IMR-90 (cell line): ENCODE results near the gene CDH13. TPM values are rescaled to one million over a fixed set of nuclear protein-coding genes. Genes with fewer than 3 reads are reported as not detected.

ENCODE experiments used
- ATAC-seq: fragments of 200-7000 bp; cut with Tn5 transposase; 2 replicates; pipeline ENCODE4 v1.9.1; 2020; ENCODE audit warnings: low read depth, mild to moderate bottlenecking, moderate library complexity
- BruUV-seq: library from RNA; stranded (reverse); fragments of 400-500 nt; replicated peaks from 2 replicates; lab custom pipeline; 2021; lab: Mats Ljungman, UMichigan
- CTCF ChIA-PET: fragments of 300-600 bp; formaldehyde crosslinking; extraction: SDS; loops from one replicate; lab custom pipeline; 2021; ENCODE audit warnings: antibody characterized with exemption; lab: Yijun Ruan, JAX
- POLR2A ChIA-PET: fragments of 300-600 bp; sonication (Branson Sonifier 250); formaldehyde crosslinking; loops from one replicate; lab custom pipeline; 2022; ENCODE audit warnings: antibody characterized with exemption; ENCODE audit not compliant: unreplicated experiment; lab: Charles Lee
- DNase-seq: peaks from one replicate; pipeline ENCODE4 v3.0.0; 2013
- H2AFZ ChIP-seq: replicated peaks from 2 replicates; pipeline ENCODE3; 2013; ENCODE audit warnings: low read length, mild to moderate bottlenecking; ENCODE audit not compliant: poor library complexity
- H2AK5ac ChIP-seq: 2 replicates; pipeline ENCODE4 v1.6.1; 2013; ENCODE audit warnings: low read depth, low read length, inconsistent platforms
- H2AK9ac ChIP-seq: replicated peaks from 2 replicates; pipeline ENCODE3; 2013; ENCODE audit warnings: mild to moderate bottlenecking, low read depth, low read length, moderate library complexity; ENCODE audit not compliant: poor library complexity
- H2BK120ac ChIP-seq: 2 replicates; pipeline ENCODE4 v1.6.1; 2013; ENCODE audit warnings: low read depth, low read length, inconsistent platforms
- H2BK15ac ChIP-seq: 3 replicates; pipeline ENCODE4 v1.6.1; 2013; ENCODE audit warnings: low read depth, low read length, inconsistent platforms
- H2BK20ac ChIP-seq: 2 replicates; pipeline ENCODE4 v1.6.1; 2013; ENCODE audit warnings: low read depth, mild to moderate bottlenecking, inconsistent platforms, low read length, moderate library complexity
- H2BK5ac ChIP-seq: 2 replicates; pipeline ENCODE4 v1.6.1; 2013; ENCODE audit warnings: mild to moderate bottlenecking, low read depth, low read length, inconsistent platforms; ENCODE audit not compliant: poor library complexity, severe bottlenecking
- H3K14ac ChIP-seq: replicated peaks from 2 replicates; pipeline ENCODE4 v1.6.1; 2013; ENCODE audit warnings: low read depth, low read length, inconsistent platforms
- H3K18ac ChIP-seq: 2 replicates; pipeline ENCODE4 v1.6.1; 2013; ENCODE audit warnings: low read depth, low read length, control low read depth
- H3K23ac ChIP-seq: 2 replicates; pipeline ENCODE4 v1.6.1; 2013; ENCODE audit warnings: low read depth, low read length, inconsistent platforms
- H3K27ac ChIP-seq: 2 replicates; pipeline ENCODE4 v1.5.1; 2013; ENCODE audit warnings: mild to moderate bottlenecking, control low read depth, low read length; ENCODE audit not compliant: insufficient read depth
- H3K27me3 ChIP-seq: 2 replicates; pipeline ENCODE4 v1.6.1; 2013; ENCODE audit warnings: low read length; ENCODE audit not compliant: control insufficient read depth, insufficient read depth
- H3K36me3 ChIP-seq: 2 replicates; pipeline ENCODE4 v1.6.1; 2013; ENCODE audit warnings: low read length, mixed read lengths; ENCODE audit not compliant: control insufficient read depth, insufficient read depth
- H3K4ac ChIP-seq: 2 replicates; pipeline ENCODE4 v1.6.1; 2013; ENCODE audit warnings: low read depth, low read length, inconsistent platforms
- H3K4me1 ChIP-seq: 2 replicates; pipeline ENCODE4 v1.6.1; 2013; ENCODE audit warnings: low read length, mixed read lengths; ENCODE audit not compliant: control insufficient read depth, insufficient read depth
- H3K4me2 ChIP-seq: 2 replicates; pipeline ENCODE4 v1.6.1; 2013; ENCODE audit warnings: low read depth, mild to moderate bottlenecking, control low read depth, low read length, moderate library complexity
- H3K4me3 ChIP-seq: 2 replicates; pipeline ENCODE4 v1.5.1; 2013; ENCODE audit warnings: low read depth, mild to moderate bottlenecking, control low read depth, low read length, moderate library complexity; ENCODE audit not compliant: insufficient read depth
- H3K56ac ChIP-seq: 2 replicates; pipeline ENCODE4 v1.6.1; 2013; ENCODE audit warnings: low read length, inconsistent platforms; ENCODE audit not compliant: insufficient read depth; ENCODE audit errors: extremely low read depth
- H3K79me1 ChIP-seq, 2 experiments: 2 replicates each; pipeline ENCODE4 v1.6.1; 2013; ENCODE audit warnings: low read length in 2 of 2, inconsistent platforms in 1 of 2, low read depth in 1 of 2
- H3K9ac ChIP-seq: 2 replicates; pipeline ENCODE4 v1.6.1; 2013; ENCODE audit warnings: low read depth, low read length, control low read depth
- H3K9me1 ChIP-seq: 2 replicates; pipeline ENCODE4 v1.6.1; 2013; ENCODE audit warnings: low read length, inconsistent platforms; ENCODE audit not compliant: insufficient read depth
- H3K9me3 ChIP-seq: 2 replicates; pipeline ENCODE4 v1.6.1; 2013; ENCODE audit warnings: low read length; ENCODE audit not compliant: control insufficient read depth, insufficient read depth
- H4K20me1 ChIP-seq: 2 replicates; pipeline ENCODE4 v1.6.1; 2013; ENCODE audit warnings: low read length, inconsistent platforms; ENCODE audit not compliant: insufficient read depth
- H4K5ac ChIP-seq: 2 replicates; pipeline ENCODE4 v1.6.1; 2013; ENCODE audit warnings: mild to moderate bottlenecking, low read depth, low read length, control low read depth
- H4K8ac ChIP-seq, 2 experiments: 2 replicates each; pipeline ENCODE4 v1.6.1; 2013; ENCODE audit warnings: low read depth in 2 of 2, low read length in 2 of 2, control low read depth in 1 of 2, inconsistent platforms in 1 of 2
- H4K91ac ChIP-seq: 2 replicates; pipeline ENCODE4 v1.6.1; 2013; ENCODE audit warnings: low read depth, low read length, inconsistent platforms; ENCODE audit not compliant: insufficient read depth
- BHLHE40 ChIP-seq: fragments of 150-350 bp; IDR thresholded peaks from 2 replicates; pipeline ENCODE4 v1.6.1; 2016; ENCODE audit warnings: mild to moderate bottlenecking, low read depth, low read length
- CEBPB ChIP-seq: IDR thresholded peaks from 2 replicates; pipeline ENCODE4 v1.6.1; 2012; ENCODE audit warnings: low read depth, low read length, improper control_type of control experiment
- MAFK ChIP-seq: IDR thresholded peaks from 2 replicates; pipeline ENCODE4 v1.6.1; 2012; ENCODE audit warnings: low read depth, low read length, improper control_type of control experiment
- POLR2A ChIP-seq: IDR thresholded peaks from 2 replicates; pipeline ENCODE4 v1.6.1; 2012; ENCODE audit warnings: mild to moderate bottlenecking, low read depth, low read length
- RAD21 ChIP-seq: IDR thresholded peaks from 2 replicates; pipeline ENCODE4 v1.6.1; 2012; ENCODE audit warnings: low read length, improper control_type of control experiment
- RCOR1 ChIP-seq: IDR thresholded peaks from 2 replicates; pipeline ENCODE4 v1.6.1; 2012; ENCODE audit warnings: mild to moderate bottlenecking, low read length, improper control_type of control experiment; ENCODE audit not compliant: insufficient replicate concordance
- WGBS, 2 experiments: methylation state at CpG; one replicate each; pipeline versions ENCODE4 v1.1.5 to v1.1.7; 2013; ENCODE audit warnings: missing lambda C conversion rate in 2 of 2; ENCODE audit not compliant: insufficient read length in 1 of 2; ENCODE audit errors: extremely low coverage in 2 of 2; 5-methylcytosine and 5-hydroxymethylcytosine counted together
- dilution Hi-C: fragments of 300-500 bp; cut with HindIII; formaldehyde crosslinking; loops from one replicate; pipeline ENCODE4 v1.14.3; 2018; ENCODE audit warnings: low sequenced_read_pairs; ENCODE audit not compliant: unreplicated experiment
- in situ Hi-C: fragments of 300-500 bp; cut with MboI; formaldehyde crosslinking; loops from 3 replicates; pipeline ENCODE4 v1.14.3; 2019; ENCODE audit warnings: low sequenced_read_pairs, inconsistent platforms, mixed read lengths
- intact Hi-C: fragments of 100-400 bp; cut with micrococcal nuclease; formaldehyde crosslinking; loops from 2 replicates; pipeline ENCODE4 v1.10.0; 2022
- polyA plus RNA-seq, 3 experiments: library from polyadenylated mRNA; depleted of rRNA; stranded (reverse); fragments of >200 nt; gene quantifications; 2 replicates each; pipeline ENCODE4 v1.2.3, GENCODE V29; 2012; ENCODE audit warnings: low replicate concordance in 1 of 3
- total RNA-seq: library from RNA; depleted of rRNA; stranded (reverse); fragments of >200 nt; gene quantifications from 2 replicates; pipeline ENCODE4 v1.2.3, GENCODE V29; 2012
- TF ChIP-seq, protein P1 (sequence below): fragments of 150-350 bp; IDR thresholded peaks from 2 replicates; pipeline ENCODE4 v1.6.1; 2017; ENCODE audit warnings: mild to moderate bottlenecking, antibody characterized with exemption, low read length, low read depth
- TF ChIP-seq, protein P2 (sequence below): fragments of 150-350 bp; IDR thresholded peaks from 2 replicates; pipeline ENCODE4 v1.6.1; 2016; ENCODE audit warnings: low read depth, mild to moderate bottlenecking, low read length, moderate library complexity, borderline replicate concordance

The CDH13 gene
- total and polyA plus RNA-seq, 2 of the 4 experiments (the other 2 are of a cell fraction), result 61.6 to 74.7 TPM

DNA sequence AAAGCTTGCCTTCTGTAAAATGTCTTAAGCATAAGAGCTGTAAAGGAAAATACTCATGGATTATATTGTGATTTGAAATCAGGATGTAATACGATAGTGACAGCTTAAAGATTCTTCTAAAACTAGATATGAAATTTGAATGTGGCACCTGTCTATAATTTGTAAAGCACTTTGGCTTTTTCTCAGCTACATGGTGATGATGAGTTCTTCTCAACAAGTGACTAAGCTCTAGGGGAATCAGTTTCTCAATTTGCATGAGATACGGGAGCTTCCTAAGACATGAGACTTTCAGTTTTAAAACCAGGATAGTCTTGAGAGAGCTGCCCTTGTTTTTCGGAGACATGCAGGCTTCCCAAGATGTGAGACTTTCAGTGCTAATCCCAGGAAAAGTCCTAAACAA lies 439.2 kb downstream of the CDH13 start:
- no peaks in the 10 kb centered on the region for H3K9me1 ChIP-seq
- H3K4me3 ChIP-seq, result no peak overlapping the region
- no peak overlapping the region for H2BK5ac ChIP-seq
- H3K36me3 ChIP-seq, result no peaks in the 10 kb centered on the region
- DNase-seq, result no peak
- no peaks in the 10 kb centered on the region for H3K4me1 ChIP-seq
- H4K5ac ChIP-seq, result no peak overlapping the region
- no peak overlapping the region for H3K18ac ChIP-seq
- TF ChIP-seq MAFK, result no peak
- no peak for TF ChIP-seq POLR2A
- no peak for TF ChIP-seq RCOR1
- TF ChIP-seq RAD21, result no peak
- TF ChIP-seq, protein P1, sequence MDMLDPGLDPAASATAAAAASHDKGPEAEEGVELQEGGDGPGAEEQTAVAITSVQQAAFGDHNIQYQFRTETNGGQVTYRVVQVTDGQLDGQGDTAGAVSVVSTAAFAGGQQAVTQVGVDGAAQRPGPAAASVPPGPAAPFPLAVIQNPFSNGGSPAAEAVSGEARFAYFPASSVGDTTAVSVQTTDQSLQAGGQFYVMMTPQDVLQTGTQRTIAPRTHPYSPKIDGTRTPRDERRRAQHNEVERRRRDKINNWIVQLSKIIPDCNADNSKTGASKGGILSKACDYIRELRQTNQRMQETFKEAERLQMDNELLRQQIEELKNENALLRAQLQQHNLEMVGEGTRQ, result no peak
- TF ChIP-seq, protein P2, sequence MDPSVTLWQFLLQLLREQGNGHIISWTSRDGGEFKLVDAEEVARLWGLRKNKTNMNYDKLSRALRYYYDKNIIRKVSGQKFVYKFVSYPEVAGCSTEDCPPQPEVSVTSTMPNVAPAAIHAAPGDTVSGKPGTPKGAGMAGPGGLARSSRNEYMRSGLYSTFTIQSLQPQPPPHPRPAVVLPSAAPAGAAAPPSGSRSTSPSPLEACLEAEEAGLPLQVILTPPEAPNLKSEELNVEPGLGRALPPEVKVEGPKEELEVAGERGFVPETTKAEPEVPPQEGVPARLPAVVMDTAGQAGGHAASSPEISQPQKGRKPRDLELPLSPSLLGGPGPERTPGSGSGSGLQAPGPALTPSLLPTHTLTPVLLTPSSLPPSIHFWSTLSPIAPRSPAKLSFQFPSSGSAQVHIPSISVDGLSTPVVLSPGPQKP, result no peak
- TF ChIP-seq BHLHE40, result no peak
- TF ChIP-seq CEBPB, result no peak
- H2AK9ac ChIP-seq, result no peak overlapping the region
- no peaks in the 10 kb centered on the region for H3K79me1 ChIP-seq
- no peak overlapping the region for H3K27ac ChIP-seq
- POLR2A ChIA-PET, result no interaction called here
- in situ Hi-C loops (no loop called here), intact Hi-C loops (loop anchor here (5.0 kb wide), 1 partner anchor 804 kb away; no protein-coding TSS in a partner anchor), dilution Hi-C loops (no loop called here)
- H2AFZ ChIP-seq, result no peak overlapping the region
- no peak overlapping the region for H4K91ac ChIP-seq
- H2BK120ac ChIP-seq, result no peak overlapping the region
- H3K14ac ChIP-seq, result no peak overlapping the region
- H3K27me3 ChIP-seq, result no peaks in the 10 kb centered on the region
- H2AK5ac ChIP-seq, result no peak overlapping the region
- H2BK15ac ChIP-seq, result no peak overlapping the region
- no peak overlapping the region for H3K23ac ChIP-seq
- BruUV-seq, result no TSS peak
- H3K9me3 ChIP-seq, result no peaks in the 10 kb centered on the region
- H3K56ac ChIP-seq, result no peak overlapping the region
- H3K4ac ChIP-seq, result no peak overlapping the region
- no peak overlapping the region for H3K4me2 ChIP-seq
- no peak overlapping the region for H2BK20ac ChIP-seq
- H3K9ac ChIP-seq, result no peak overlapping the region
- no peak overlapping the region for H4K8ac ChIP-seq
- ATAC-seq, result no peak
- no peaks in the 10 kb centered on the region; the same call in 1 of the 2 replicates for H4K20me1 ChIP-seq
- CTCF ChIA-PET, result no interaction called here
- WGBS, 2 experiments, result 88% methylated on average over 1 of the region's 3 CpGs; no CpG with 5 or more reads in 1 of the 2 experiments
